GM12891 (cell line): ENCODE data around the gene DNAH11.

Experiments
- PAX5 ChIP-seq: IDR thresholded peaks from 2 replicates; pipeline ENCODE4 v1.6.1; 2011; ENCODE audit warnings: low read length, moderate library complexity, mild to moderate bottlenecking; ENCODE audit not compliant: insufficient read depth, severe bottlenecking
- POLR2A ChIP-seq: IDR thresholded peaks from 2 replicates; pipeline ENCODE4 v1.6.1; 2011; ENCODE audit warnings: low read depth, low read length, control low read depth
- POLR2AphosphoS5 ChIP-seq: IDR thresholded peaks from 2 replicates; pipeline ENCODE4 v1.6.1; 2011; ENCODE audit warnings: low read depth, low read length, control low read depth
- POU2F2 ChIP-seq: IDR thresholded peaks from 2 replicates; pipeline ENCODE4 v1.6.1; 2011; ENCODE audit warnings: low read depth, mild to moderate bottlenecking, control low read depth, low read length, moderate library complexity
- SPI1 ChIP-seq: IDR thresholded peaks from 2 replicates; pipeline ENCODE4 v1.6.1; 2011; ENCODE audit warnings: low read depth, low read length, control low read depth
- TAF1 ChIP-seq: IDR thresholded peaks from 2 replicates; pipeline ENCODE4 v1.6.1; 2011; ENCODE audit warnings: low read depth, low read length, control low read depth

- no peak for TF ChIP-seq POLR2AphosphoS5
- TF ChIP-seq TAF1: no peak
- TF ChIP-seq POLR2A: no peak
- TF ChIP-seq SPI1: no peak
- no peak for TF ChIP-seq POU2F2
- no peak for TF ChIP-seq PAX5
Measured at GRCh38 chr7:21915140-21915539, 372.3 kb downstream of the DNAH11 start.
